K562 (cell line): ENCODE measurements around the gene PCBP3. TPM values are rescaled to one million over a fixed set of nuclear protein-coding genes. Genes with fewer than 3 reads are reported as not detected.
A peak's percentile ranks its signal among the peaks of the same experiment; 100 is the strongest.

Experiments
- ELF1 ChIP-seq: fragments of 200-800 bp; sonication (Bioruptor generic); IDR thresholded peaks from 2 replicates; pipeline ENCODE4 v1.6.1; 2016; ENCODE audit warnings: missing genetic modification characterization, missing compliant biosample characterization
- FOXA1 ChIP-seq: fragments of 450-650 bp; IDR thresholded peaks from 2 replicates; pipeline ENCODE4 v1.6.1; 2016; ENCODE audit warnings: mild to moderate bottlenecking, borderline replicate concordance
- HMG20B ChIP-seq: fragments of 250-450 bp; sonication (Bioruptor Pico); IDR thresholded peaks from 2 replicates; pipeline ENCODE4 v1.5.0; 2021; ENCODE audit warnings: mild to moderate bottlenecking
- HNRNPL ChIP-seq: fragments of 200-400 bp; formaldehyde crosslinking; IDR thresholded peaks from 2 replicates; pipeline ENCODE4 v1.6.1; 2017; ENCODE audit warnings: low read depth, mild to moderate bottlenecking, low read length
- MCM2 ChIP-seq: fragments of 450-650 bp; IDR thresholded peaks from 2 replicates; pipeline ENCODE4 v1.6.1; 2017; ENCODE audit warnings: low read depth, mild to moderate bottlenecking
- MXI1 ChIP-seq: IDR thresholded peaks from 2 replicates; pipeline ENCODE4 v1.6.1; 2011; ENCODE audit warnings: low read depth, mild to moderate bottlenecking, improper control_type of control experiment, low read length
- NFYB ChIP-seq: IDR thresholded peaks from 2 replicates; pipeline ENCODE4 v1.6.1; 2011; ENCODE audit warnings: mild to moderate bottlenecking, moderate library complexity; ENCODE audit not compliant: insufficient read length; ENCODE audit errors: extremely low read depth
- PML ChIP-seq: IDR thresholded peaks from 2 replicates; pipeline ENCODE4 v1.6.1; 2012; ENCODE audit warnings: low read length, inconsistent platforms
- RBBP5 ChIP-seq: fragments of 200-600 bp; sonication (generic); IDR thresholded peaks from 2 replicates; pipeline ENCODE4 v1.6.1; 2012; ENCODE audit warnings: borderline replicate concordance, mild to moderate bottlenecking, low read length, control low read depth, inconsistent platforms; ENCODE audit not compliant: insufficient read depth, poor library complexity, severe bottlenecking
- RBM34 ChIP-seq: fragments of 200-400 bp; formaldehyde crosslinking; IDR thresholded peaks from 2 replicates; pipeline ENCODE4 v1.6.1; 2018; ENCODE audit warnings: low read length, borderline replicate concordance; ENCODE audit not compliant: insufficient read depth
- SAP30 ChIP-seq: fragments of 200-600 bp; sonication (generic); IDR thresholded peaks from 2 replicates; pipeline ENCODE4 v1.6.1; 2012; ENCODE audit warnings: borderline replicate concordance, low read depth, mild to moderate bottlenecking, moderate library complexity, low read length, control low read depth, inconsistent platforms; ENCODE audit not compliant: insufficient read depth, poor library complexity, severe bottlenecking
- SIN3A ChIP-seq, 2 experiments: fragments of 150-350 bp in 1 of 2; IDR thresholded peaks; 2 replicates each; pipeline ENCODE4 v1.6.1; 2011 to 2016; ENCODE audit warnings: borderline replicate concordance in 2 of 2, low read depth in 2 of 2, low read length in 2 of 2, mild to moderate bottlenecking in 2 of 2, moderate library complexity in 2 of 2; ENCODE audit not compliant: control insufficient read depth in 1 of 2
- WHSC1 ChIP-seq: IDR thresholded peaks from one replicate; pipeline ENCODE4 v1.6.1; 2012; ENCODE audit warnings: low read length, control low read depth, inconsistent platforms
- ZBTB1 ChIP-seq: sonication (generic); formaldehyde crosslinking; IDR thresholded peaks from 2 replicates; pipeline ENCODE4 v1.8.1; 2023; ENCODE audit warnings: missing genetic modification reagents, low read depth, mild to moderate bottlenecking, borderline replicate concordance
- ZNF707 ChIP-seq: fragments of 250-450 bp; sonication (Bioruptor Pico); conservative IDR thresholded peaks from 2 replicates; pipeline ENCODE4 v1.8.0; 2022; ENCODE audit warnings: inconsistent platforms, mild to moderate bottlenecking, moderate library complexity
- polyA plus RNA-seq, 8 experiments: library from polyadenylated mRNA; depleted of rRNA in 4 of 8; stranded (reverse) in 5 of 8; unstranded in 3 of 8; fragments of >200 nt; fragmentation: Nextera tagmentation in 2 of 8; fragmentation: Illumina TruSeq in 1 of 8; extraction: Ambion mirVana in 2 of 8; extraction: Trizol in 1 of 8; gene quantifications; 2 replicates each; pipeline versions ENCODE4 v1.2.1 to v1.2.3, GENCODE V29; 2011 to 2014; ENCODE audit warnings: inconsistent platforms in 1 of 8, missing spikeins in 1 of 8
- total RNA-seq, 7 experiments: library from RNA; depleted of rRNA in 6 of 7; stranded (reverse); fragments of >200 nt in 6 of 7; fragmentation: Illumina TruSeq in 2 of 7; extraction: Trizol in 2 of 7; gene quantifications; 2 replicates each; pipeline versions ENCODE4 v1.2.1 to v1.2.3, GENCODE V29; 2011 to 2021; ENCODE audit warnings: low replicate concordance in 1 of 7
- TF ChIP-seq, protein P1 (sequence below): fragments of 450-650 bp; formaldehyde crosslinking; IDR thresholded peaks from 2 replicates; pipeline ENCODE4 v1.4.0; 2020; ENCODE audit warnings: mild to moderate bottlenecking, moderate library complexity
- TF ChIP-seq, protein P2 (sequence below): IDR thresholded peaks from 3 replicates; pipeline ENCODE4 v1.6.1; 2011; ENCODE audit warnings: borderline replicate concordance, mild to moderate bottlenecking, moderate library complexity; ENCODE audit not compliant: insufficient read length; ENCODE audit errors: extremely low read depth
- TF ChIP-seq, protein P3 (sequence below): fragments of 450-650 bp; IDR thresholded peaks from 2 replicates; pipeline ENCODE4 v1.6.1; 2016; ENCODE audit warnings: low read depth, mild to moderate bottlenecking, moderate library complexity

The PCBP3 gene
- total and polyA plus RNA-seq, 9 of the 15 experiments (the other 6 are each of a cell fraction or from before 2014, with no cell fraction given): 0.18 TPM; not detected in 8

DNA sequence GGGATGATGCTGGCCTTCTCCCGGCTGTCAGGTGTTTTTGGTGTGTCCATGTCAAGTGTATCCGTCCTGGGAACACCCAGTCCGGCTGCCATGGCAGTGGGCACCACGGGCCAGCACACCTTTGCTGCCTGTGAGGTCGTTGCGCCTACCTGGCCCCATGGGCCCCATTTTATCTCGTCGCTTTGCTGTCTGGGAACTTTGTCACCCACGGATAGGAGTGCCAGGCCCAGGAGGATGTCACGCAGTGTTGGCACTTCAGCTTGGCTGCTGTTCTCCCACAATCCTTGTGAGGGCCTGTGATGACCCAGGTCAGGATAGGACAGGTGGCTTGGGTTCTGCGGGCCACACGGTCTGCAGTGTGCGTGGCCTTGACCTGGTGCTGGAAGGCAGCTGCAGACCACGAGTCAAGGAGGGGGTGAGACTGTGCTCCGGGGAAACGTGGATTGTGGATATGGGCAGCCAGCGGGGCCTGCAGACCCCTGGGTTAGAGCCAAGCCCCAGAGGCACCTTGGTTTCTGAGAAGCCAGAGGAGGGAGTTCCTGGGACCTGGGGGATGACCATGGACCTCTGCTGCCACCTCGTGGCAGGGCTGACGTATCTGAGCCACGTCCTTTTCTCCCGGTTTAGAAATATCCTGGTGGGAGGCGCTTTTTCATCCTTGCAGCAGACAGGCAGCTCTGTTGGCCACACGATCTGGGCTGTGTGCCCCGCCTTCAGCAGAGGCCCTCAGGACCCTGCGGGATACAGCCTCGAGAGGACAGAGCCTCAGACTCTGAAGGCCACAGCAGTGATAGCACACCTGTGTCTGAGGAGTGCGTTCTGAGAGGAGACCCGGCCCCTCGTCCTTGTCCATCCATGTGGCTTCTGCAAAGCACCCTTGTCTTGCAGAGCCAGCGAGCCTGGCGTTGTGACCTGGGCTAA, 176.9 kb downstream of the PCBP3 start (continued):
- TF ChIP-seq RBBP5 (no peak), RBM34 (no peak), MXI1 (no peak), HNRNPL (no peak), WHSC1 (no peak), FOXA1 (no peak), ELF1 (tag) (no peak), ZNF707 (no peak), SAP30 (no peak), MCM2 (no peak), NFYB (no peak), PML (no peak), HMG20B (CRISPR knock-in tag) (no peak), ZBTB1 (no peak), SIN3A (IDR thresholded peaks at IDR 0.05; ENCODE audit: borderline replicate concordance in 2 of 2, control insufficient read depth in 1 of 2, low read depth in 2 of 2, low read length in 2 of 2) (no peak)
- TF ChIP-seq, protein P1, sequence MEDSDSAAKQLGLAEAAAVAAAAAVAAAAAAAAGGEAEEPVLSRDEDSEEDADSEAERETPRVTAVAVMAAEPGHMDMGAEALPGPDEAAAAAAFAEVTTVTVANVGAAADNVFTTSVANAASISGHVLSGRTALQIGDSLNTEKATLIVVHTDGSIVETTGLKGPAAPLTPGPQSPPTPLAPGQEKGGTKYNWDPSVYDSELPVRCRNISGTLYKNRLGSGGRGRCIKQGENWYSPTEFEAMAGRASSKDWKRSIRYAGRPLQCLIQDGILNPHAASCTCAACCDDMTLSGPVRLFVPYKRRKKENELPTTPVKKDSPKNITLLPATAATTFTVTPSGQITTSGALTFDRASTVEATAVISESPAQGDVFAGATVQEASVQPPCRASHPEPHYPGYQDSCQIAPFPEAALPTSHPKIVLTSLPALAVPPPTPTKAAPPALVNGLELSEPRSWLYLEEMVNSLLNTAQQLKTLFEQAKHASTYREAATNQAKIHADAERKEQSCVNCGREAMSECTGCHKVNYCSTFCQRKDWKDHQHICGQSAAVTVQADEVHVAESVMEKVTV (CRISPR knock-in tag): peak; percentile 85
- TF ChIP-seq, protein P2, sequence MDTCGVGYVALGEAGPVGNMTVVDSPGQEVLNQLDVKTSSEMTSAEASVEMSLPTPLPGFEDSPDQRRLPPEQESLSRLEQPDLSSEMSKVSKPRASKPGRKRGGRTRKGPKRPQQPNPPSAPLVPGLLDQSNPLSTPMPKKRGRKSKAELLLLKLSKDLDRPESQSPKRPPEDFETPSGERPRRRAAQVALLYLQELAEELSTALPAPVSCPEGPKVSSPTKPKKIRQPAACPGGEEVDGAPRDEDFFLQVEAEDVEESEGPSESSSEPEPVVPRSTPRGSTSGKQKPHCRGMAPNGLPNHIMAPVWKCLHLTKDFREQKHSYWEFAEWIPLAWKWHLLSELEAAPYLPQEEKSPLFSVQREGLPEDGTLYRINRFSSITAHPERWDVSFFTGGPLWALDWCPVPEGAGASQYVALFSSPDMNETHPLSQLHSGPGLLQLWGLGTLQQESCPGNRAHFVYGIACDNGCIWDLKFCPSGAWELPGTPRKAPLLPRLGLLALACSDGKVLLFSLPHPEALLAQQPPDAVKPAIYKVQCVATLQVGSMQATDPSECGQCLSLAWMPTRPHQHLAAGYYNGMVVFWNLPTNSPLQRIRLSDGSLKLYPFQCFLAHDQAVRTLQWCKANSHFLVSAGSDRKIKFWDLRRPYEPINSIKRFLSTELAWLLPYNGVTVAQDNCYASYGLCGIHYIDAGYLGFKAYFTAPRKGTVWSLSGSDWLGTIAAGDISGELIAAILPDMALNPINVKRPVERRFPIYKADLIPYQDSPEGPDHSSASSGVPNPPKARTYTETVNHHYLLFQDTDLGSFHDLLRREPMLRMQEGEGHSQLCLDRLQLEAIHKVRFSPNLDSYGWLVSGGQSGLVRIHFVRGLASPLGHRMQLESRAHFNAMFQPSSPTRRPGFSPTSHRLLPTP: no peak
- TF ChIP-seq, protein P3, sequence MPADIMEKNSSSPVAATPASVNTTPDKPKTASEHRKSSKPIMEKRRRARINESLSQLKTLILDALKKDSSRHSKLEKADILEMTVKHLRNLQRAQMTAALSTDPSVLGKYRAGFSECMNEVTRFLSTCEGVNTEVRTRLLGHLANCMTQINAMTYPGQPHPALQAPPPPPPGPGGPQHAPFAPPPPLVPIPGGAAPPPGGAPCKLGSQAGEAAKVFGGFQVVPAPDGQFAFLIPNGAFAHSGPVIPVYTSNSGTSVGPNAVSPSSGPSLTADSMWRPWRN: no peak
